B cell (primary cell): Measurements from ENCODE around the gene GMPPB. TPM values are rescaled to one million over a fixed set of nuclear protein-coding genes. Genes with fewer than 3 reads are reported as not detected.

Source experiments
- ATAC-seq: fragments of 200-7000 bp; cut with Tn5 transposase; one replicate; pipeline ENCODE4 v1.10.0; 2021; ENCODE audit warnings: low read depth, mild to moderate bottlenecking, moderate number of reproducible peaks, moderate library complexity
- CTCF ChIA-PET: fragments of 350-600 bp; sonication (Branson Sonifier 250); formaldehyde crosslinking; loops from one replicate; lab custom pipeline; 2021; ENCODE audit warnings: antibody characterized with exemption, inconsistent platforms; lab: Charles Lee
- POLR2A ChIA-PET: fragments of 350-600 bp; sonication (Branson Sonifier 250); formaldehyde crosslinking; loops from one replicate; lab custom pipeline; 2021; ENCODE audit warnings: antibody characterized with exemption; lab: Charles Lee
- DNase-seq: peaks from one replicate; pipeline ENCODE4 v3.0.0; 2013
- H2AFZ ChIP-seq: 2 replicates; pipeline ENCODE4 v1.6.1; 2012; ENCODE audit warnings: mild to moderate bottlenecking, low read depth, low read length; ENCODE audit not compliant: insufficient read depth, poor library complexity, severe bottlenecking
- H3K27ac ChIP-seq, 2 donors: 1 replicate in 1 of 2; 2 replicates in 1 of 2; pipeline ENCODE4 v1.5.1; 2012 to 2013; ENCODE audit warnings: low read length in 2 of 2, mild to moderate bottlenecking in 2 of 2, moderate library complexity in 1 of 2
- H3K27me3 ChIP-seq, 4 experiments: fragments of 200-600 bp in 1 of 4; sonication (generic) in 1 of 4; replicated peaks in 1 of 4; 1 replicate in 2 of 4; 2 replicates in 2 of 4; pipeline versions ENCODE4 v1.6.1 to v1.7.0; 2013 to 2016; ENCODE audit warnings: low read length in 3 of 4, mild to moderate bottlenecking in 2 of 4, mixed read lengths in 1 of 4, moderate library complexity in 1 of 4; ENCODE audit not compliant: insufficient read depth in 4 of 4, control insufficient read depth in 3 of 4; ENCODE audit errors: control extremely low read depth in 1 of 4
- H3K36me3 ChIP-seq, 2 experiments: replicated peaks in 1 of 2; 1 replicate in 1 of 2; 2 replicates in 1 of 2; pipeline versions ENCODE4 v1.6.1 to v1.7.1; 2013; ENCODE audit warnings: low read length in 1 of 2; ENCODE audit not compliant: insufficient read depth in 2 of 2, control insufficient read depth in 1 of 2; ENCODE audit errors: control extremely low read depth in 1 of 2, extremely low read depth in 1 of 2
- H3K4me1 ChIP-seq, 2 donors: fragments of 200-600 bp in 1 of 2; sonication (generic) in 1 of 2; 1 replicate in 1 of 2; 2 replicates in 1 of 2; pipeline versions ENCODE4 v1.5.1 to v1.6.1; 2013 to 2017; ENCODE audit warnings: low read length in 2 of 2; ENCODE audit not compliant: control insufficient read depth in 2 of 2, insufficient read depth in 2 of 2
- H3K4me2 ChIP-seq: replicated peaks from 2 replicates; pipeline ENCODE3; 2012; ENCODE audit warnings: mild to moderate bottlenecking, low read depth, low read length; ENCODE audit not compliant: poor library complexity, severe bottlenecking
- H3K4me3 ChIP-seq, 5 experiments: fragments of 200-600 bp in 1 of 5; sonication (generic) in 1 of 5; 1 replicate in 3 of 5; 2 replicates in 2 of 5; pipeline versions ENCODE4 v1.5.1 to v1.7.0; 2011 to 2016; ENCODE audit warnings: low read length in 4 of 5, mild to moderate bottlenecking in 4 of 5, low read depth in 2 of 5, control low read depth in 1 of 5, moderate library complexity in 1 of 5; ENCODE audit not compliant: insufficient read depth in 1 of 5; ENCODE audit errors: control extremely low read depth in 1 of 5, extremely low read depth in 1 of 5
- H3K79me2 ChIP-seq: fragments of 200-600 bp; sonication (generic); one replicate; pipeline ENCODE4 v1.6.0; 2016; ENCODE audit warnings: low read length; ENCODE audit not compliant: control insufficient read depth, insufficient read depth
- H3K9ac ChIP-seq: fragments of 200-600 bp; sonication (generic); 2 replicates; pipeline ENCODE4 v1.6.1; 2017; ENCODE audit warnings: mild to moderate bottlenecking, low read length, moderate library complexity
- H3K9me3 ChIP-seq, 3 donors: one replicate each; pipeline versions ENCODE4 v1.6.1 to v1.7.1; 2013; ENCODE audit warnings: low read length in 2 of 3; ENCODE audit not compliant: control insufficient read depth in 2 of 3, insufficient read depth in 1 of 3; ENCODE audit errors: control extremely low read depth in 1 of 3
- H4K20me1 ChIP-seq: 2 replicates; pipeline ENCODE4 v1.6.0; 2012; ENCODE audit warnings: mild to moderate bottlenecking, low read length; ENCODE audit not compliant: insufficient read depth, control insufficient read depth, poor library complexity, severe bottlenecking
- H3K27ac Mint-ChIP-seq: one replicate; pipeline ENCODE4 v1.8.0; 2021; ENCODE audit warnings: mixed read lengths
- H3K27me3 Mint-ChIP-seq: one replicate; pipeline ENCODE4 v1.8.0; 2021; ENCODE audit warnings: mixed read lengths
- H3K4me1 Mint-ChIP-seq: one replicate; pipeline ENCODE4 v1.8.0; 2021; ENCODE audit warnings: mixed read lengths
- H3K4me3 Mint-ChIP-seq: one replicate; pipeline ENCODE4 v1.8.0; 2021; ENCODE audit warnings: mixed read lengths
- H3K9me3 Mint-ChIP-seq: one replicate; pipeline ENCODE4 v1.8.0; 2022; ENCODE audit warnings: mixed read lengths; ENCODE audit not compliant: insufficient read depth
- CTCF ChIP-seq: fragments of 200-600 bp; IDR thresholded peaks from one replicate; pipeline ENCODE4 v1.8.0; 2022; ENCODE audit warnings: antibody characterized with exemption, mild to moderate bottlenecking
- EZH2 ChIP-seq: IDR thresholded peaks from 2 replicates; pipeline ENCODE4 v1.6.1; 2012; ENCODE audit warnings: borderline replicate concordance, low read depth, mild to moderate bottlenecking, moderate library complexity, low read length; ENCODE audit not compliant: insufficient read depth, poor library complexity, severe bottlenecking
- WGBS: methylation state at CpG from one replicate; pipeline ENCODE4 v1.1.5; 2013; ENCODE audit warnings: missing lambda C conversion rate; ENCODE audit not compliant: insufficient coverage; 5-methylcytosine and 5-hydroxymethylcytosine counted together
- intact Hi-C: fragments of 100-400 bp; cut with micrococcal nuclease; formaldehyde crosslinking; loops from one replicate; pipeline ENCODE4 v1.10.0; 2022
- polyA plus RNA-seq: library from polyadenylated mRNA; depleted of rRNA; stranded (reverse); fragments of >200 nt; gene quantifications from 2 replicates; pipeline ENCODE4 v1.2.3, GENCODE V29; 2012
- total RNA-seq, 2 donors: library from RNA; stranded (reverse); fragments of 120-200 nt in 1 of 2; gene quantifications; 1 replicate in 1 of 2; 2 replicates in 1 of 2; pipeline versions ENCODE4 v1.2.3 to v1.2.4, GENCODE V29; 2013 to 2022

Gene GMPPB
- total and polyA plus RNA-seq, 2 donors (not counting 1 experiment from before 2014, with no cell fraction given): 31.4 to 32.5 TPM

- POLR2A ChIA-PET: interaction anchor here (0.6 to 3.0 kb wide), 2 partner anchors 82 to 714 kb away, joined by 4 to 9 read pairs; partner anchors contain the start of gene INKA1
- DNase-seq: peak; percentile 33
- no peaks in the 10 kb centered on the region for H4K20me1 ChIP-seq
- H3K4me1 ChIP-seq: peaks cover 27 to 48% of the 10 kb centered on the region in 2 donors
- intact Hi-C loops: no loop called here
- H3K27ac Mint-ChIP-seq: peak overlapping the region; percentile 81
- H3K4me3 ChIP-seq: no peak overlapping the region
- no peaks in the 10 kb centered on the region for H3K27me3 Mint-ChIP-seq
- peaks cover 52% of the 10 kb centered on the region for H3K4me1 Mint-ChIP-seq
- CTCF ChIA-PET: interaction anchor here (1.1 to 3.2 kb wide), 2 partner anchors 20 to 118 kb away, joined by 3 to 22 read pairs; no protein-coding TSS in a partner anchor
- no peak overlapping the region for H3K4me2 ChIP-seq
- H3K4me3 Mint-ChIP-seq: peak overlapping the region; percentile 54
- no peak overlapping the region for H2AFZ ChIP-seq
- H3K27ac ChIP-seq: no peak overlapping the region
- no peaks in the 10 kb centered on the region for H3K9me3 Mint-ChIP-seq
- no peaks in the 10 kb centered on the region for H3K27me3 ChIP-seq
- WGBS: 92% methylated on average over 4 of the region's 4 CpGs
- peaks cover 4% of the 10 kb centered on the region for H3K79me2 ChIP-seq
- TF ChIP-seq CTCF: no peak
- no peak overlapping the region for H3K9ac ChIP-seq
- no peak for ATAC-seq
- H3K9me3 ChIP-seq: no peaks in the 10 kb centered on the region
- H3K36me3 ChIP-seq: peaks cover 0 to 28% of the 10 kb centered on the region in 2 experiments
Observed at GRCh38 chr3:49720855-49721595, 2.7 kb downstream of the GMPPB start.

GRCh38 chr3:49719214-49719884, 4.4 kb downstream of the GMPPB start, which contains the start of gene AMIGO3:
TSS of gene AMIGO3 (minus strand) at chr3:49719684. CDS start at chr3:49719465, 219 bp downstream.
- intact Hi-C loops: loop anchor here (1.0 kb wide), 6 partner anchors 45 to 187 kb away; partner anchors contain the start of genes APEH, INKA1, IP6K1 and TRAIP
- Histone ChIP-seq H3K4me3 (peak within 1 kb of the TSS; percentile 65 to 77 (median 71)), H3K4me2 (peak within 1 kb of the TSS; percentile 95), H3K9me3 (no peaks in the 10 kb centered on the region), H3K27ac (peak within 1 kb of the TSS; percentile 66 to 74), H3K36me3 (peaks cover 0 to 23% of the 10 kb centered on the region in 2 experiments), H3K79me2 (peaks cover 4% of the 10 kb centered on the region), H2AFZ (peak within 1 kb of the TSS; percentile 66), H3K4me1 (peaks cover 17 to 33% of the 10 kb centered on the region in 2 donors), H3K27me3 (no peaks in the 10 kb centered on the region), H4K20me1 (no peaks in the 10 kb centered on the region), H3K9ac (peak within 1 kb of the TSS; percentile 79)
- Mint-ChIP-seq H3K4me3 (peak within 1 kb of the TSS; percentile 96), H3K9me3 (no peaks in the 10 kb centered on the region), H3K27me3 (no peaks in the 10 kb centered on the region), H3K4me1 (peaks cover 40% of the 10 kb centered on the region), H3K27ac (peak within 1 kb of the TSS; percentile 92)
- CTCF ChIA-PET: interaction anchor here (0.7 to 3.2 kb wide), 16 partner anchors 12 to 221 kb away, joined by 3 to 22 read pairs (median 4); partner anchors contain the start of genes INKA1, IP6K1 and RBM6
- POLR2A ChIA-PET: interaction anchor here (0.6 to 3.0 kb wide), 5 partner anchors 18 to 798 kb away, joined by 3 to 9 read pairs (median 4); partner anchors contain the start of gene INKA1
- DNase-seq: peak; percentile 95
- peak; percentile 64 for ATAC-seq
- WGBS: under 1% methylated on average over 50 of the region's 50 CpGs
- TF ChIP-seq CTCF: peak; percentile 91
- TF ChIP-seq EZH2: no peak
